K562 (cell line): ENCODE measurements around the gene CCDC87. TPM values are rescaled to one million over a fixed set of nuclear protein-coding genes. Genes with fewer than 3 reads are reported as not detected.
A peak's percentile ranks its signal among the peaks of the same experiment; 100 is the strongest.

ENCODE experiments used
- BRF1 ChIP-seq: IDR thresholded peaks from 3 replicates; pipeline ENCODE4 v1.6.1; 2011; ENCODE audit warnings: borderline replicate concordance, mild to moderate bottlenecking; ENCODE audit not compliant: insufficient read length; ENCODE audit errors: extremely low read depth
- CBX8 ChIP-seq: fragments of 200-600 bp; sonication (generic); IDR thresholded peaks from 2 replicates; pipeline ENCODE4 v1.6.1; 2012; ENCODE audit warnings: borderline replicate concordance, mixed run types, low read depth, mild to moderate bottlenecking, moderate library complexity, mixed read lengths, low read length, control low read depth, inconsistent platforms; ENCODE audit not compliant: poor library complexity, severe bottlenecking; ENCODE audit errors: extremely low read depth
- CCAR2 ChIP-seq: fragments of 200-400 bp; formaldehyde crosslinking; IDR thresholded peaks from 2 replicates; pipeline ENCODE4 v1.6.1; 2017; ENCODE audit warnings: mild to moderate bottlenecking, low read depth, low read length
- EZH2 ChIP-seq: IDR thresholded peaks from 2 replicates; pipeline ENCODE4 v1.6.1; 2012; ENCODE audit warnings: low read depth, mild to moderate bottlenecking, inconsistent platforms, low read length, borderline replicate concordance
- FOXP1 ChIP-seq: sonication (generic); formaldehyde crosslinking; IDR thresholded peaks from 2 replicates; pipeline ENCODE4 v1.8.0; 2022; ENCODE audit warnings: mild to moderate bottlenecking, missing genetic modification reagents
- GTF2F1 ChIP-seq: IDR thresholded peaks from 2 replicates; pipeline ENCODE4 v1.6.1; 2011; ENCODE audit warnings: low read depth, low read length, improper control_type of control experiment
- HOXB6 ChIP-seq: fragments of 250-450 bp; sonication (Bioruptor Pico); IDR thresholded peaks from 2 replicates; pipeline ENCODE4 v1.5.1; 2022; ENCODE audit warnings: mild to moderate bottlenecking, borderline replicate concordance
- IRF9 ChIP-seq: fragments of 450-650 bp; IDR thresholded peaks from 2 replicates; pipeline ENCODE4 v1.6.1; 2016; ENCODE audit warnings: missing biosample characterization, missing genetic modification characterization
- JUN ChIP-seq, 2 experiments: sonication (generic) in 1 of 2; formaldehyde crosslinking in 1 of 2; IDR thresholded peaks; 2 replicates each; pipeline versions ENCODE4 v1.6.1 to v1.8.0; 2012 to 2022; ENCODE audit warnings: borderline replicate concordance in 2 of 2, mild to moderate bottlenecking in 2 of 2, improper control_type of control experiment in 1 of 2, low read depth in 1 of 2, low read length in 1 of 2, missing genetic modification reagents in 1 of 2
- MCM3 ChIP-seq: fragments of 450-650 bp; IDR thresholded peaks from 2 replicates; pipeline ENCODE4 v1.6.1; 2016
- MECOM ChIP-seq: fragments of 250-450 bp; sonication (Bioruptor Pico); IDR thresholded peaks from 2 replicates; pipeline ENCODE4 v1.8.0; 2022; ENCODE audit warnings: inconsistent platforms
- MYBL2 ChIP-seq, 2 experiments: fragments of 450-650 bp in 1 of 2; sonication (generic) in 1 of 2; formaldehyde crosslinking in 1 of 2; IDR thresholded peaks; 2 replicates each; pipeline versions ENCODE4 v1.6.1 to v1.8.1; 2017 to 2022; ENCODE audit warnings: borderline replicate concordance in 1 of 2, inconsistent platforms in 1 of 2, low read depth in 1 of 2, mild to moderate bottlenecking in 1 of 2, missing genetic modification reagents in 1 of 2, moderate library complexity in 1 of 2
- NFRKB ChIP-seq: fragments of 450-650 bp; IDR thresholded peaks from 2 replicates; pipeline ENCODE4 v1.6.1; 2016; ENCODE audit warnings: low read depth
- NR1H2 ChIP-seq: sonication (generic); formaldehyde crosslinking; IDR thresholded peaks from 2 replicates; pipeline ENCODE4 v1.4.0; 2020; ENCODE audit warnings: mild to moderate bottlenecking, missing genetic modification reagents
- PHF20 ChIP-seq: fragments of 450-650 bp; IDR thresholded peaks from 2 replicates; pipeline ENCODE4 v1.6.1; 2018; ENCODE audit not compliant: partially characterized antibody
- PURB ChIP-seq: sonication (generic); formaldehyde crosslinking; IDR thresholded peaks from 2 replicates; pipeline ENCODE4 v1.9.0; 2021; ENCODE audit warnings: low read depth, mild to moderate bottlenecking, missing genetic modification reagents
- RBM14 ChIP-seq: fragments of 200-400 bp; formaldehyde crosslinking; IDR thresholded peaks from 2 replicates; pipeline ENCODE4 v1.6.1; 2018; ENCODE audit warnings: low read depth, mild to moderate bottlenecking, low read length, moderate library complexity, borderline replicate concordance; ENCODE audit not compliant: insufficient read depth
- RBM15 ChIP-seq: fragments of 200-400 bp; formaldehyde crosslinking; IDR thresholded peaks from 2 replicates; pipeline ENCODE4 v1.6.1; 2018; ENCODE audit warnings: mild to moderate bottlenecking, low read length, moderate library complexity; ENCODE audit not compliant: insufficient read depth
- RBM17 ChIP-seq: fragments of 200-400 bp; formaldehyde crosslinking; IDR thresholded peaks from 2 replicates; pipeline ENCODE4 v1.6.1; 2017; ENCODE audit warnings: low read depth, mild to moderate bottlenecking, low read length, borderline replicate concordance
- RUNX1 ChIP-seq: sonication (generic); IDR thresholded peaks from 2 replicates; pipeline ENCODE4 v1.6.1; 2016; ENCODE audit warnings: antibody characterized with exemption, low read depth
- ZBTB9 ChIP-seq: fragments of 450-650 bp; formaldehyde crosslinking; IDR thresholded peaks from 2 replicates; pipeline ENCODE4 v1.4.0; 2020; ENCODE audit warnings: mild to moderate bottlenecking, moderate library complexity
- ZNF146 ChIP-seq: IDR thresholded peaks from one replicate; pipeline ENCODE4 v1.6.1; 2018; ENCODE audit warnings: missing compliant biosample characterization; ENCODE audit not compliant: unreplicated experiment
- ZNF253 ChIP-seq: fragments of 250-450 bp; sonication (Bioruptor Pico); conservative IDR thresholded peaks from 2 replicates; pipeline ENCODE4 v1.6.1; 2021; ENCODE audit warnings: mild to moderate bottlenecking
- ZNF449 ChIP-seq: fragments of 250-450 bp; sonication (Bioruptor Pico); IDR thresholded peaks from 2 replicates; pipeline ENCODE4 v1.8.0; 2022; ENCODE audit warnings: moderate library complexity, mild to moderate bottlenecking, inconsistent platforms
- polyA plus RNA-seq, 8 experiments: library from polyadenylated mRNA; depleted of rRNA in 4 of 8; stranded (reverse) in 5 of 8; unstranded in 3 of 8; fragments of >200 nt; fragmentation: Nextera tagmentation in 2 of 8; fragmentation: Illumina TruSeq in 1 of 8; extraction: Ambion mirVana in 2 of 8; extraction: Trizol in 1 of 8; gene quantifications; 2 replicates each; pipeline versions ENCODE4 v1.2.1 to v1.2.3, GENCODE V29; 2011 to 2014; ENCODE audit warnings: inconsistent platforms in 1 of 8, missing spikeins in 1 of 8
- total RNA-seq, 7 experiments: library from RNA; depleted of rRNA in 6 of 7; stranded (reverse); fragments of >200 nt in 6 of 7; fragmentation: Illumina TruSeq in 2 of 7; extraction: Trizol in 2 of 7; gene quantifications; 2 replicates each; pipeline versions ENCODE4 v1.2.1 to v1.2.3, GENCODE V29; 2011 to 2021; ENCODE audit warnings: low replicate concordance in 1 of 7

CCDC87 gene
- total and polyA plus RNA-seq, 9 of the 15 experiments (the other 6 are each of a cell fraction or from before 2014, with no cell fraction given), result 0.03 to 0.44 (median 0.15) TPM; not detected in 1

- TF ChIP-seq ZBTB9 (CRISPR knock-in tag) (no peak), RBM14 (no peak), MECOM (CRISPR knock-in tag) (no peak), GTF2F1 (no peak; the same call in 1 of the 2 replicates), BRF1 (no peak), HOXB6 (CRISPR knock-in tag) (no peak), PHF20 (no peak), JUN (IDR thresholded peaks at IDR 0.05; ENCODE audit: borderline replicate concordance, low read depth, low read length) (no peak), JUN (CRISPR knock-in tag; IDR thresholded peaks at IDR 0.05; ENCODE audit: borderline replicate concordance) (no peak), PURB (CRISPR knock-in tag) (no peak), NFRKB (no peak), CBX8 (no peak), NR1H2 (CRISPR knock-in tag) (0 out of 2 replicates have a peak, but pooled peaks have one; percentile 59), ZNF253 (CRISPR knock-in tag) (no peak), CCAR2 (no peak), ZNF146 (CRISPR knock-in tag) (no peak), RUNX1 (no peak), MCM3 (no peak), FOXP1 (CRISPR knock-in tag) (0 out of 2 replicates have a peak, but pooled peaks have one; percentile 47), RBM17 (no peak), MYBL2 (IDR thresholded peaks at IDR 0.05; ENCODE audit: low read depth) (no peak), MYBL2 (CRISPR knock-in tag; IDR thresholded peaks at IDR 0.05; ENCODE audit: borderline replicate concordance) (no peak), IRF9 (tag) (no peak), EZH2 (no peak), ZNF449 (no peak), RBM15 (no peak)
These were observed at the start of gene CCDC87, which contains the start of gene CCS (continued) for GRCh38 chr11:66592457-66593302.
